GM20000 (cell line): ENCODE results near the gene ZNF556.

Source experiments
- DNase-seq: peaks from one replicate; pipeline ENCODE4 v3.0.0; 2012; ENCODE audit warnings: low spot score
- TF ChIP-seq, protein P1 (sequence below): IDR thresholded peaks from 2 replicates; pipeline ENCODE4 v1.5.1; 2012; ENCODE audit warnings: mild to moderate bottlenecking, control low read depth; ENCODE audit errors: extremely low read depth, missing control alignments

Gene ZNF556

DNA sequence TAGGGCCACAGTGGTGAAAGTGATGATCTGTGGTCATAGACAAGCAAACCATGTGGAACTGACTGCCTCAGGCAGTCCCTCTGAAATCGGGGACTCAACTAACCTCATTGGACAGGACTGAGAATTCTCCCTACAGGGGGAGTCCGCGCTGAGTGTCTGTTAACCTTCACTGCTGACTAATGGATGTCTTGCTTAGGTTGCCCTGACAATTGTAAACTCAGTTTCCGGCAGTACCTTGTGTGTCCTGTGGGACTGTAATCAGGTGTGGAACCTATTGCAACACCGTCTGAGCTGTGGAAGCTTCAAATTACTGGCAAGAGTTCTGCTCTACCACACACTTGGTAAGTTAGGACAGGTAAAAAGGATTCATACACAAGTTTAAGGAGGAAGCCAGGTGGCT is 55.9 kb downstream of the ZNF556 start:
- no peak for DNase-seq
- TF ChIP-seq, protein P1, sequence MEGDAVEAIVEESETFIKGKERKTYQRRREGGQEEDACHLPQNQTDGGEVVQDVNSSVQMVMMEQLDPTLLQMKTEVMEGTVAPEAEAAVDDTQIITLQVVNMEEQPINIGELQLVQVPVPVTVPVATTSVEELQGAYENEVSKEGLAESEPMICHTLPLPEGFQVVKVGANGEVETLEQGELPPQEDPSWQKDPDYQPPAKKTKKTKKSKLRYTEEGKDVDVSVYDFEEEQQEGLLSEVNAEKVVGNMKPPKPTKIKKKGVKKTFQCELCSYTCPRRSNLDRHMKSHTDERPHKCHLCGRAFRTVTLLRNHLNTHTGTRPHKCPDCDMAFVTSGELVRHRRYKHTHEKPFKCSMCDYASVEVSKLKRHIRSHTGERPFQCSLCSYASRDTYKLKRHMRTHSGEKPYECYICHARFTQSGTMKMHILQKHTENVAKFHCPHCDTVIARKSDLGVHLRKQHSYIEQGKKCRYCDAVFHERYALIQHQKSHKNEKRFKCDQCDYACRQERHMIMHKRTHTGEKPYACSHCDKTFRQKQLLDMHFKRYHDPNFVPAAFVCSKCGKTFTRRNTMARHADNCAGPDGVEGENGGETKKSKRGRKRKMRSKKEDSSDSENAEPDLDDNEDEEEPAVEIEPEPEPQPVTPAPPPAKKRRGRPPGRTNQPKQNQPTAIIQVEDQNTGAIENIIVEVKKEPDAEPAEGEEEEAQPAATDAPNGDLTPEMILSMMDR = no peak

DNA sequence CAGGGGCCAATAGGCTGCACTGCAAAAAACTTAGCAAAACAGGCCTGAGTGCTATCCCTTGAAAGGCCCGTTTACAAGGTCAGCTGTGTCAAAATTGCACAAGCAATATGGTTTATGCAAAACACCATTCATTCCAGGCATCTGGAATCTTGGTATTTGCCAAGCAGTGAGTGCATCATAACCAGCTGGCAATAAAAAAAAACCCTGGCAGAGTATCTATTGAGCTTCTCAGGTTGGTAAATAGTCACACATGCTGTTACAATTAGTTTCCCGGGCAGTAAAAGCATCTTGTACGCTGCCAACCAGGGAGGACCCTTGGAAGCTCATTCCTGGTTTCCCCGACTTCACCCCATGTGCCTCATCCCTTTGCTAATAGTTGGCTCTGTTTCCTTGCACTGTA is 56.4 kb downstream of the ZNF556 start:
- TF ChIP-seq, protein P1 = no peak
- no peak for DNase-seq

GRCh38 chr19:2926341-2927031 is 59.4 kb downstream of the ZNF556 start:
- DNase-seq = no peak
- TF ChIP-seq, protein P1 = no peak

- DNase-seq = no peak
- TF ChIP-seq, protein P1 = no peak
Observed at GRCh38 chr19:2927032-2927430, 59.9 kb downstream of the ZNF556 start.
